ENCODE results near the gene SYNDIG1L.

The SYNDIG1L gene

GRCh38 chr14:74356892-74357575, 69.0 kb downstream of the SYNDIG1L start:
- no peak for DNase-seq

All from hematopoietic multipotent progenitor cell treated with erythropoietin and hydrocortisone succinate and interleukin-3 and kit ligand, for 6 days (in vitro differentiated cells).